Measurements from ENCODE around the gene PICK1.
"Not testable (repeated sequence)": the region's sequence is repeated elsewhere in the genome, so short reads cannot be mapped to it uniquely, and the experiment has no call there.

PICK1 gene

DNA sequence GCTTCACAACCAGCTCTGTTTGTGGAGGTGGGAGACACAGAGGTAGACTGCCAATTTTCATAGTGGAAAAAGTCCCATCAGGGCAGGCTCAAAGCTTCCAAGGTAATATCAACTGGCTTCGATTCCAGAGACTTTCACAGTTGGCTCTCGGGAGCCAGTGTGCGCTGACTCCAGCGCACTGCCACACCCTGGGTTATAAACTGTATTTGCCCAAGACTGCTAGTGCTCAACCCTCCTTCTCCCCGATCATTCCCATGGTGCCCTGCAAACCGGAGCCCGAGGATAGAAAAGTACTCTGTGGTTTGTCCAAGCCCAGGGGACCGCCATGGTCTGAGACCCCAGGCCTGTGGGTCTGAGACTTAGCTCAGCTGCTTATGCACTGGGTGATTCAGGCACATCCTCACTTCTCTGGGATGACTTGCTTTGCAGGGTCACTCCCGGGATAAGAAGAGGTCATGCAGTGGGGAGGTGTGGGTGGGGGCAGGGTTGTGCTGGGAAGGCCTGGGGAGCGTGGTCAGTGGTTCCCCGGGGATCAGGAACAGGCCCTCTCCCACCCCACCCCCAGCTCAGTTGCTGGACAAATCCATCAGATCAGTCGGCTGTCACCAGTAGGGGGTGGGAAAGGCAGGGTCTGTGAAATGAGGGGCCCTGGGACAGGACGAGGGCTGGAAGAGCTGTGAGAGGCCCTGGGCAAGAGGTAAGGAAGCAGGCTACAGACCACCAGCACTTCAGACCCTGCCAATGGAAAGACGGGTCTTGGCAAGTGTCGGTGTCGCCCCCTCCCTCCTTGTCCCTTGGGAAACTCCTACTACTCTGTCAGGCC lies 26.7 kb upstream of the PICK1 start:
- DNase-seq (ENCODE audit: low spot score) = no peak

- no peak for DNase-seq (ENCODE audit: low spot score)
Measured at GRCh38 chr22:38031491-38031890, 25.7 kb upstream of the PICK1 start.

GRCh38 chr22:38032681-38033521 lies 24.3 kb upstream of the PICK1 start:
- peak; percentile 11 for DNase-seq (ENCODE audit: low spot score)

DNA sequence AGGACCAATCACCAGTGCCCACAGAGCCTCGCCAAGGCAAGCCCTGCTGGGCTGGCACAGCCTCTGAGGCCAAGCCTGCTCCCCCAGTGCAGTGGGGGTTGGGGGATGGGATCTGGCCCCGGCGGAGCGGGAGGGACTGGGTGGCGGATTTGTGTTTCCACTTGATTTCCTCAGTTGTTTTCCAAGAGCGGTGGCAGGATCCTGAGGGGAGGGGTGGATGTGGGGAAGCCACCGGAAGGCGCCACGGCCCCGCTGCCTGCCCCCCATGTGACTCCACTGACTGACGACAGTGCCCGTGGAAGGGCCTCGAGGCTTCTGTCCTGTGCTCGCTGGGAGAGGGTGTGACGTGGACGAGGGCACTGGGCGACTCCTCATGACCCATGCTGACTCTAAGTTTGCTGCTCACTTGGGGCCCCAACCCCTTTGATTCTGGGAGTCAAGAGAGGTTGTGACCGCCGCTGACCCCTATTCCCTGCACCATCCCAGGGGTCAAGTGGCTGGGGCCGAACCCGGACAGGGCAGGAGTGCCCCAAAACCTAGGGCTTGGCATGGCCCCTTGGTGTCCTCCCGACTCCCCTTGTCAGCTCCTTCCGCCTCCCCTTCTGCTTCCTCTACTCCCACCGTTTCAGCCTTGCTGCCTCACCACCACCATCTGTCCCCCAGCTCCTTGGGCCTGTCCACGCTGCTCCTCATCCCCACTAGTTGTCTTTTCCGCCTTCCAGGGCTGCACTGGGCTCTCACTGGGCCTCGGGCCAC lies 23.5 kb upstream of the PICK1 start:
- DNase-seq (ENCODE audit: low spot score) = no peak

GRCh38 chr22:38034278-38034882 lies 22.8 kb upstream of the PICK1 start:
- peak; percentile 21 for DNase-seq (ENCODE audit: low spot score)

DNA sequence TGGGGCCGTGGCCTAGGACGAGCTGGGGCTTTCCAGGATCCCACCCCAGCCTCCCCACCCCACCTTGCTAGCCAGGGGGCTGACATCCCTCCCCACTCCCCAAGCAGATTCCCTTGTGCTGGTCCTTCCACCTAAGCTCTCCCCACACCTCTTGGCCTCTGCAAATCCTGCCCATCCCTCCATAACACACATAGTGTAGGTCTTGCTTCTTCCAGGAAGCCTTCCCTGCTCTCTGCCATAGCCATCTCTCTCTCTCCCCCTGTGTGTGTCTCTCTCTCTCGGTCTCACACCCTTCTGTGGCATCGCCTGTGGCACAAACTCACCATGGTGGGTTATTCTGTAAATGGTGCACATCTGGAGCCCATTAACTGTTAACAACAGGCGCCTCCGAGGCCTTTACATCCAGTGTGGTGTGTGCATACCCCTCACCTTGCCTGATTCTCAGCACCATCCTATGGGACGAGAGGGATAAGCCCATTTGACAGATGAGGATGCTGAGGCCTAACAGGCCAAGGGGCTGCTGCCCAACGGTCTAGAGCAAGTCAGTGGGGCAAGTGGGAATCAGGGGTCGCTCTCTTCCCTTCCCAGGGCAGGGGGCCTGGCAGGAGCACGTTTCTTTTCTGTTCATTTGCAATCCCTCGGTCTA lies 22.2 kb upstream of the PICK1 start:
- DNase-seq (ENCODE audit: low spot score) = no peak

DNA sequence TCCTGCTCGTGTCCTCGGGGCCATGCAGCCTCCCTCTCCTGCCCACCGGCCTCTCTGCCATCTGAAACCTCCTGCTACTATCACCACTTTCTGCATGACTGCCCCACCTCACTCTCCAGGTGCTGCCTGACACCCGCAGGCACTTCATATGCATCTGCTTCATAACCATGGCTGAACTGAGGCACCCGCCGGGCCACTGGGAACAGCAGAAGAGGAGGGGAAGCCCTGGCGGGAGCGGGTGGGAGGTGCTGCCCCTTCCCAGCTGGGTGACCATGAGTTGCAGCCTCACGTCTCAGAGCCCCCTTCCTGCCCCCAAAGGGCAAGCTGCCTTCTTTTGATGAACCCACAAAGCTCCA lies 21.7 kb upstream of the PICK1 start:
- no peak for DNase-seq (ENCODE audit: low spot score)

GRCh38 chr22:38036392-38037062 lies 20.7 kb upstream of the PICK1 start:
- DNase-seq (ENCODE audit: low spot score) = no peak

- not testable (repeated sequence) for DNase-seq (ENCODE audit: low spot score)
Measured at GRCh38 chr22:38037367-38038150, 19.6 kb upstream of the PICK1 start.

DNA sequence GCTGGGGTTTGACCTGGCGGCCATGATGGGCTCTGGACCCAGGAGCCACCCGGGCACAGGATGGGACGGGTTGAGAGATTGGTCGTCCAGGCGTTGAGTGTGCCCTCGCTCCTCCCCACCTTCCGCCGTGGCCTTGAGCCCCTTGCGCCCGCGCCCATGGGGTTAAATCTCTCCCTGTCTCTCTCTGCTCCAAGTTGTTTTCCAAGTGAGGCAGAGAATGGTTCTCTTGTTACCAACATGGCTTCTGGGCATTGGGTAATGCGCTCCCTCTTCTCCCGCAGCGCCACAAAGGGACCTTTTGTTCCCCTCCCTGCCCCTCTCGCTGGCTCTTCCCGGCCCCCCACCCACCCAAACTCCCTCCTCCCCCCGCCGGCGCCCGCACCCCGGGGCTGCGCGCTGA lies 18.8 kb upstream of the PICK1 start:
- no peak for DNase-seq (ENCODE audit: low spot score)

DNA sequence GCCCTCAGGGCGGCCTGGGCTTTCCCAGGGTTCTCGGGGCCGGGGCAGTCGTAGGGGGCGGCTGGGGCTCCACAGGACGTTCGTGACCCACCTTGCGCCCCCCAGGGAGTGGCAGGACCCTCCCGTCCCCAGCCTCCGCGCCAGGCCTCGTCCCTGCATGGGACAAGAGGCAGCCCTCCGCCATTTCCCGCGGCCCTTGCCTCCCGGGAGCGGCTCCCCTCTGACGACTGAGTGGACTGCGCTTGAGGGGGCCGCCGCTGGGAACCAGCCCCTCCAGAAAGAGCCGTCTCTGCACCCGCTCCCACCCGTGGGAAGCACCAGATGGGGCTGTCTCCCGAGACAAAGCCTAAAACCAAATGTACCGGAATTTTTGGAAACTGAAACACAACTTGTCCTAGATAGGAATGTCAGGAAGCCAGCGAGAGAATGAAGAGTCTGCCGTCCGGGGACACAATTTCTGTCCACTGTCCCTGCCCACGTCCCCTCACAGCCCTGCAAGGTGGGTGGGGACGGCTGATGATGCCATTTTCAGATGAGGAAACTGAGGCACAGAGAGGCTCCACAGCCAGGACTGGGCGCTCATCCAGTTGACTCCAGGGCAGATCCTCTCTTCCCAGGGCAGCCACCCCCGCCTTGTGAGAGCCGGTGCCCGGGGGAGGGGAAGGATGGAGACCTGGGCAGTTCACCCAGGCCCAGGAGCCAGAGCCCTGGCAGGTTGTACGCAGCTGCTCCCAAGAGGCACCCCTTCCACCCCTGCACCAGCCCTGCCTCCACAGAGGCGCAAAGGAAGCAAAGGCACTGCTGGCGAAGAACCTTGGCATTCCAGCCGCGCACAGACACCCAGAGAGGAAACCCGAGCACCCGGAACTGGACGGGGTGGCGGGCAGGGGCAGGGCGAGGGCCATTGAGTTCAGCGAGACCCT lies 18.1 kb upstream of the PICK1 start:
- DNase-seq (ENCODE audit: low spot score) = no peak

- DNase-seq (ENCODE audit: low spot score) = no peak
Measured at GRCh38 chr22:38040953-38041759, 16.0 kb upstream of the PICK1 start.

- no peak for DNase-seq (ENCODE audit: low spot score)
Measured at GRCh38 chr22:38041760-38042487, 15.3 kb upstream of the PICK1 start.

- DNase-seq (ENCODE audit: low spot score) = no peak
Measured at GRCh38 chr22:38042488-38042790, 14.8 kb upstream of the PICK1 start.

DNA sequence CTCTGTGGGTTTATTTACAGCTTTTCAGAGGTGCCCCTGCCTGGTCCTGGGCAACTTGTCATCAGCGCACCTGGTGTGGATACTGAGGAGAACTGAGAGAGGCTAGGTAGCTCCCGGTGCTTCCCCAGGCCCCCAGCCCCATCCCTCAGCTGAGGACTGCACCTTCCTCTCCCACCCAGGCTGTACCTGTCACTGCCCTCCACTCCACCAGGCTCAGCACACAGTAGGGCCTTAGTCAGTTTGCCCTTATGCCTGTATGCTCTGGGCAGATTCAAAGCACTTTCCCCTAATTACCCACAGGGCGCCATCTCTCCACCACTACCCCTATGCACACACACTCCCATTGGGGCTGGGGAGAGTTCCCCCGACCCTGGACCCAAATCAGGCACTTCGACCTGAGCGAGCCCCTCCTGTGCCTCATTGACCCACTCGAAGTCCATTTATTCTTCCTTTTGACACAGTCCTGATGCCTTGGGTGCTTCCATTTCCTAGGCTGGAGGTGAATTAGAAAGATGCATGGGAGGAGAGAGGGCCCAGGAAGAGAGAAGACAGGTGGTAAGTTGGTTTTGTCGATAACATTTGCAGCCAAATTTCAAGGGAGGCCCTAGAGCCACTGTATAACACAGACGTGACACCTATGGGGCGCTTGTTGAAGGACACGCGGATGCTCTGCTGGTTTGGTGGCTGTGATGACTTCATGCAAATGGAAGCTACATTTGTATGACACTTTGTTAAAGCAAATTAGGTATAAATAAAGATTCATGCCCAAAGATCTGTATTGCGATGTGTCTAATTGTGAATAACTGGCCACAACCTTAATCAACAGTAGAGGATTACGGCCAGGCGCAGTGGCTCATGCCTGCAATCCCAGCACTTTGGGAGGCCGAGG lies 13.8 kb upstream of the PICK1 start:
- DNase-seq (ENCODE audit: low spot score) = peak; percentile 20

GRCh38 chr22:38046070-38046748 lies 11.0 kb upstream of the PICK1 start:
- no peak for DNase-seq (ENCODE audit: low spot score)

All from SW480 (cell line).